Endothelial cell of umbilical vein (primary cell): ENCODE data around the gene ALS2.
"Not testable (repeated sequence)": the region's sequence is repeated elsewhere in the genome, so short reads cannot be mapped to it uniquely, and the experiment has no call there.

Experiments used
- EZH2 ChIP-seq: IDR thresholded peaks from 2 replicates; pipeline ENCODE4 v1.6.1; 2012; ENCODE audit warnings: borderline replicate concordance, low read depth, mild to moderate bottlenecking, moderate library complexity, low read length, inconsistent platforms; ENCODE audit not compliant: severe bottlenecking
- FOS ChIP-seq: IDR thresholded peaks from 2 replicates; pipeline ENCODE4 v1.6.1; 2011; ENCODE audit warnings: mild to moderate bottlenecking, low read length, moderate library complexity, borderline replicate concordance; ENCODE audit not compliant: insufficient read depth
- MYC ChIP-seq: IDR thresholded peaks from one replicate; pipeline ENCODE4 v1.6.1; 2011; ENCODE audit warnings: mild to moderate bottlenecking, low read depth, low read length
- POLR2A ChIP-seq: IDR thresholded peaks from 2 replicates; pipeline ENCODE4 v1.6.1; 2012; ENCODE audit warnings: low read depth, mild to moderate bottlenecking, control low read depth, low read length
- POLR2AphosphoS5 ChIP-seq: IDR thresholded peaks from 2 replicates; pipeline ENCODE4 v1.6.1; 2012; ENCODE audit warnings: low read depth, mild to moderate bottlenecking, control low read depth, low read length, moderate library complexity; ENCODE audit not compliant: insufficient read depth
- TF ChIP-seq, protein P1 (sequence below), 2 donors: IDR thresholded peaks; 1 replicate in 1 of 2; 2 replicates in 1 of 2; pipeline ENCODE4 v1.5.1; 2011; ENCODE audit warnings: low read length in 2 of 2, mild to moderate bottlenecking in 2 of 2, moderate library complexity in 2 of 2, control low read depth in 1 of 2, inconsistent platforms in 1 of 2, low read depth in 1 of 2; ENCODE audit not compliant: insufficient read depth in 1 of 2; ENCODE audit errors: extremely low read depth in 1 of 2
- TF ChIP-seq, protein P2 (sequence below): IDR thresholded peaks from 2 replicates; pipeline ENCODE4 v1.6.1; 2011; ENCODE audit not compliant: insufficient read depth, insufficient read length

- TF ChIP-seq, protein P1, sequence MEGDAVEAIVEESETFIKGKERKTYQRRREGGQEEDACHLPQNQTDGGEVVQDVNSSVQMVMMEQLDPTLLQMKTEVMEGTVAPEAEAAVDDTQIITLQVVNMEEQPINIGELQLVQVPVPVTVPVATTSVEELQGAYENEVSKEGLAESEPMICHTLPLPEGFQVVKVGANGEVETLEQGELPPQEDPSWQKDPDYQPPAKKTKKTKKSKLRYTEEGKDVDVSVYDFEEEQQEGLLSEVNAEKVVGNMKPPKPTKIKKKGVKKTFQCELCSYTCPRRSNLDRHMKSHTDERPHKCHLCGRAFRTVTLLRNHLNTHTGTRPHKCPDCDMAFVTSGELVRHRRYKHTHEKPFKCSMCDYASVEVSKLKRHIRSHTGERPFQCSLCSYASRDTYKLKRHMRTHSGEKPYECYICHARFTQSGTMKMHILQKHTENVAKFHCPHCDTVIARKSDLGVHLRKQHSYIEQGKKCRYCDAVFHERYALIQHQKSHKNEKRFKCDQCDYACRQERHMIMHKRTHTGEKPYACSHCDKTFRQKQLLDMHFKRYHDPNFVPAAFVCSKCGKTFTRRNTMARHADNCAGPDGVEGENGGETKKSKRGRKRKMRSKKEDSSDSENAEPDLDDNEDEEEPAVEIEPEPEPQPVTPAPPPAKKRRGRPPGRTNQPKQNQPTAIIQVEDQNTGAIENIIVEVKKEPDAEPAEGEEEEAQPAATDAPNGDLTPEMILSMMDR (IDR thresholded peaks at IDR 0.05; ENCODE audit: extremely low read depth in 1 of 2, insufficient read depth in 1 of 2, low read depth in 1 of 2, low read length in 2 of 2): not testable (repeated sequence)
- TF ChIP-seq POLR2A, EZH2, POLR2AphosphoS5, MYC, FOS: not testable (repeated sequence)
- TF ChIP-seq, protein P2, sequence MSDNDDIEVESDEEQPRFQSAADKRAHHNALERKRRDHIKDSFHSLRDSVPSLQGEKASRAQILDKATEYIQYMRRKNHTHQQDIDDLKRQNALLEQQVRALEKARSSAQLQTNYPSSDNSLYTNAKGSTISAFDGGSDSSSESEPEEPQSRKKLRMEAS: not testable (repeated sequence)
These were observed 109.5 kb downstream of the ALS2 start for GRCh38 chr2:201671205-201671604.
